K562 (cell line): ENCODE data around the gene NTN3. TPM values are rescaled to one million over a fixed set of nuclear protein-coding genes. Genes with fewer than 3 reads are reported as not detected.

Source experiments
- ARNT ChIP-seq, 2 experiments: fragments of 450-650 bp; IDR thresholded peaks; 2 replicates each; pipeline ENCODE4 v1.6.1; 2016; ENCODE audit warnings: mild to moderate bottlenecking in 1 of 2
- CREB1 ChIP-seq, 2 experiments: sonication (generic) in 1 of 2; formaldehyde crosslinking in 1 of 2; IDR thresholded peaks; 2 replicates each; pipeline versions ENCODE4 v1.6.1 to v1.8.0; 2012 to 2022; ENCODE audit warnings: inconsistent platforms in 1 of 2, mild to moderate bottlenecking in 1 of 2, missing genetic modification reagents in 1 of 2, moderate library complexity in 1 of 2
- GABPB1 ChIP-seq: sonication (generic); formaldehyde crosslinking; IDR thresholded peaks from 2 replicates; pipeline ENCODE4 v1.8.0; 2022; ENCODE audit warnings: mild to moderate bottlenecking, missing genetic modification reagents
- MAFG ChIP-seq: fragments of 450-650 bp; conservative IDR thresholded peaks from 2 replicates; pipeline ENCODE4 v1.6.1; 2016; ENCODE audit warnings: missing genetic modification characterization, missing compliant biosample characterization
- MAFK ChIP-seq: IDR thresholded peaks from 2 replicates; pipeline ENCODE4 v1.6.1; 2011; ENCODE audit warnings: low read length, improper control_type of control experiment
- MTA2 ChIP-seq: fragments of 450-650 bp; IDR thresholded peaks from 2 replicates; pipeline ENCODE4 v1.6.1; 2016; ENCODE audit warnings: low read depth
- PHF20 ChIP-seq: fragments of 450-650 bp; IDR thresholded peaks from 2 replicates; pipeline ENCODE4 v1.6.1; 2018; ENCODE audit not compliant: partially characterized antibody
- POLR2AphosphoS2 ChIP-seq: IDR thresholded peaks from 2 replicates; pipeline ENCODE4 v1.6.1; 2012; ENCODE audit warnings: low read length, improper control_type of control experiment
- PRMT5 ChIP-seq: sonication (generic); formaldehyde crosslinking; IDR thresholded peaks from 2 replicates; pipeline ENCODE4 v1.5.0; 2020; ENCODE audit warnings: missing genetic modification reagents
- RBM25 ChIP-seq: fragments of 200-400 bp; formaldehyde crosslinking; IDR thresholded peaks from 2 replicates; pipeline ENCODE4 v1.6.1; 2018; ENCODE audit warnings: low read length, low read depth, moderate library complexity; ENCODE audit not compliant: severe bottlenecking
- TBP ChIP-seq: optimal IDR thresholded peaks from 2 replicates; pipeline ENCODE3; 2011; ENCODE audit warnings: low read depth, low read length, improper control_type of control experiment
- UBTF ChIP-seq, 2 experiments: IDR thresholded peaks; 2 replicates each; pipeline ENCODE4 v1.6.1; 2012; ENCODE audit warnings: improper control_type of control experiment in 2 of 2, low read depth in 2 of 2, low read length in 2 of 2, borderline replicate concordance in 1 of 2
- YBX1 ChIP-seq: fragments of 450-650 bp; IDR thresholded peaks from 2 replicates; pipeline ENCODE4 v1.7.1; 2016; ENCODE audit warnings: mild to moderate bottlenecking
- ZC3H11A ChIP-seq: IDR thresholded peaks from 2 replicates; pipeline ENCODE4 v1.6.1; 2012; ENCODE audit warnings: low read depth, low read length, improper control_type of control experiment
- ZNF174 ChIP-seq: fragments of 250-450 bp; sonication (Bioruptor Pico); IDR thresholded peaks from 2 replicates; pipeline ENCODE4 v1.4.0; 2020; ENCODE audit warnings: mild to moderate bottlenecking
- ZNF24 ChIP-seq: fragments of 450-650 bp; IDR thresholded peaks from 2 replicates; pipeline ENCODE4 v1.6.1; 2016
- ZNF431 ChIP-seq: sonication (generic); formaldehyde crosslinking; IDR thresholded peaks from 2 replicates; pipeline ENCODE4 v1.8.0; 2022; ENCODE audit warnings: mild to moderate bottlenecking, missing genetic modification reagents
- ZNF449 ChIP-seq: fragments of 250-450 bp; sonication (Bioruptor Pico); IDR thresholded peaks from 2 replicates; pipeline ENCODE4 v1.8.0; 2022; ENCODE audit warnings: moderate library complexity, mild to moderate bottlenecking, inconsistent platforms
- polyA plus RNA-seq, 8 experiments: library from polyadenylated mRNA; depleted of rRNA in 4 of 8; stranded (reverse) in 5 of 8; unstranded in 3 of 8; fragments of >200 nt; fragmentation: Nextera tagmentation in 2 of 8; fragmentation: Illumina TruSeq in 1 of 8; extraction: Ambion mirVana in 2 of 8; extraction: Trizol in 1 of 8; gene quantifications; 2 replicates each; pipeline versions ENCODE4 v1.2.1 to v1.2.3, GENCODE V29; 2011 to 2014; ENCODE audit warnings: inconsistent platforms in 1 of 8, missing spikeins in 1 of 8
- total RNA-seq, 7 experiments: library from RNA; depleted of rRNA in 6 of 7; stranded (reverse); fragments of >200 nt in 6 of 7; fragmentation: Illumina TruSeq in 2 of 7; extraction: Trizol in 2 of 7; gene quantifications; 2 replicates each; pipeline versions ENCODE4 v1.2.1 to v1.2.3, GENCODE V29; 2011 to 2021; ENCODE audit warnings: low replicate concordance in 1 of 7
- TF ChIP-seq, protein P1 (sequence below): fragments of 450-650 bp; formaldehyde crosslinking; IDR thresholded peaks from 2 replicates; pipeline ENCODE4 v1.4.0; 2020; ENCODE audit warnings: mild to moderate bottlenecking
- TF ChIP-seq, protein P2 (sequence below): sonication (generic); formaldehyde crosslinking; IDR thresholded peaks from 2 replicates; pipeline ENCODE4 v1.8.1; 2023; ENCODE audit warnings: mild to moderate bottlenecking, missing genetic modification reagents
- TF ChIP-seq, protein P3 (sequence below): fragments of 200-400 bp; formaldehyde crosslinking; IDR thresholded peaks from 2 replicates; pipeline ENCODE4 v1.6.1; 2017; ENCODE audit warnings: mild to moderate bottlenecking, low read depth, low read length, moderate library complexity

NTN3 gene
- total and polyA plus RNA-seq, 9 of the 15 experiments (the other 6 are each of a cell fraction or from before 2014, with no cell fraction given) = not detected

- TF ChIP-seq ZNF449 (CRISPR knock-in tag) = no peak
- TF ChIP-seq, protein P1, sequence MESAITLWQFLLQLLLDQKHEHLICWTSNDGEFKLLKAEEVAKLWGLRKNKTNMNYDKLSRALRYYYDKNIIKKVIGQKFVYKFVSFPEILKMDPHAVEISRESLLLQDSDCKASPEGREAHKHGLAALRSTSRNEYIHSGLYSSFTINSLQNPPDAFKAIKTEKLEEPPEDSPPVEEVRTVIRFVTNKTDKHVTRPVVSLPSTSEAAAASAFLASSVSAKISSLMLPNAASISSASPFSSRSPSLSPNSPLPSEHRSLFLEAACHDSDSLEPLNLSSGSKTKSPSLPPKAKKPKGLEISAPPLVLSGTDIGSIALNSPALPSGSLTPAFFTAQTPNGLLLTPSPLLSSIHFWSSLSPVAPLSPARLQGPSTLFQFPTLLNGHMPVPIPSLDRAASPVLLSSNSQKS (CRISPR knock-in tag) = no peak
- no peak for TF ChIP-seq ZNF24
- TF ChIP-seq TBP = no peak
- TF ChIP-seq UBTF (IDR thresholded peaks at IDR 0.05; ENCODE audit: borderline replicate concordance in 1 of 2, low read depth in 2 of 2, low read length in 2 of 2) = peak in 1 of 2 experiments; percentile 7; a peak in 1 of 4 replicates
- TF ChIP-seq MTA2 = no peak
- TF ChIP-seq GABPB1 (CRISPR knock-in tag) = 0 out of 2 replicates have a peak, but pooled peaks have one; percentile 33
- TF ChIP-seq PRMT5 (CRISPR knock-in tag) = no peak
- TF ChIP-seq, protein P2, sequence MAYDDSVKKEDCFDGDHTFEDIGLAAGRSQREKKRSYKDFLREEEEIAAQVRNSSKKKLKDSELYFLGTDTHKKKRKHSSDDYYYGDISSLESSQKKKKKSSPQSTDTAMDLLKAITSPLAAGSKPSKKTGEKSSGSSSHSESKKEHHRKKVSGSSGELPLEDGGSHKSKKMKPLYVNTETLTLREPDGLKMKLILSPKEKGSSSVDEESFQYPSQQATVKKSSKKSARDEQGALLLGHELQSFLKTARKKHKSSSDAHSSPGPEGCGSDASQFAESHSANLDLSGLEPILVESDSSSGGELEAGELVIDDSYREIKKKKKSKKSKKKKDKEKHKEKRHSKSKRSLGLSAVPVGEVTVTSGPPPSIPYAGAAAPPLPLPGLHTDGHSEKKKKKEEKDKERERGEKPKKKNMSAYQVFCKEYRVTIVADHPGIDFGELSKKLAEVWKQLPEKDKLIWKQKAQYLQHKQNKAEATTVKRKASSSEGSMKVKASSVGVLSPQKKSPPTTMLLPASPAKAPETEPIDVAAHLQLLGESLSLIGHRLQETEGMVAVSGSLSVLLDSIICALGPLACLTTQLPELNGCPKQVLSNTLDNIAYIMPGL (CRISPR knock-in tag) = no peak
- no peak for TF ChIP-seq YBX1
- TF ChIP-seq, protein P3, sequence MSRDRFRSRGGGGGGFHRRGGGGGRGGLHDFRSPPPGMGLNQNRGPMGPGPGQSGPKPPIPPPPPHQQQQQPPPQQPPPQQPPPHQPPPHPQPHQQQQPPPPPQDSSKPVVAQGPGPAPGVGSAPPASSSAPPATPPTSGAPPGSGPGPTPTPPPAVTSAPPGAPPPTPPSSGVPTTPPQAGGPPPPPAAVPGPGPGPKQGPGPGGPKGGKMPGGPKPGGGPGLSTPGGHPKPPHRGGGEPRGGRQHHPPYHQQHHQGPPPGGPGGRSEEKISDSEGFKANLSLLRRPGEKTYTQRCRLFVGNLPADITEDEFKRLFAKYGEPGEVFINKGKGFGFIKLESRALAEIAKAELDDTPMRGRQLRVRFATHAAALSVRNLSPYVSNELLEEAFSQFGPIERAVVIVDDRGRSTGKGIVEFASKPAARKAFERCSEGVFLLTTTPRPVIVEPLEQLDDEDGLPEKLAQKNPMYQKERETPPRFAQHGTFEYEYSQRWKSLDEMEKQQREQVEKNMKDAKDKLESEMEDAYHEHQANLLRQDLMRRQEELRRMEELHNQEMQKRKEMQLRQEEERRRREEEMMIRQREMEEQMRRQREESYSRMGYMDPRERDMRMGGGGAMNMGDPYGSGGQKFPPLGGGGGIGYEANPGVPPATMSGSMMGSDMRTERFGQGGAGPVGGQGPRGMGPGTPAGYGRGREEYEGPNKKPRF = no peak
- no peak for TF ChIP-seq CREB1 (IDR thresholded peaks at IDR 0.05)
- no peak for TF ChIP-seq CREB1 (CRISPR knock-in tag; IDR thresholded peaks at IDR 0.05)
- TF ChIP-seq ZNF174 (CRISPR knock-in tag) = no peak
- no peak for TF ChIP-seq ZC3H11A
- TF ChIP-seq ZNF431 (CRISPR knock-in tag) = no peak
- TF ChIP-seq POLR2AphosphoS2 = no peak
- TF ChIP-seq MAFK = no peak
- TF ChIP-seq ARNT (IDR thresholded peaks at IDR 0.05) = no peak
- TF ChIP-seq MAFG = no peak
- no peak for TF ChIP-seq RBM25
- no peak for TF ChIP-seq PHF20
Measured at GRCh38 chr16:2474877-2475412, 3.8 kb downstream of the NTN3 start, which contains the start of gene TBC1D24 (continued).
